ENCODE data around the gene CORO2B. TPM values are rescaled to one million over a fixed set of nuclear protein-coding genes. Genes with fewer than 3 reads are reported as not detected.
A peak's percentile ranks its signal among the peaks of the same experiment; 100 is the strongest.
"Not testable (repeated sequence)": the region's sequence is repeated elsewhere in the genome, so short reads cannot be mapped to it uniquely, and the experiment has no call there.

CORO2B gene
- polyA plus RNA-seq, 3 donors: 0.03 TPM; not detected in 2

- Histone ChIP-seq H2AFZ (ENCODE audit: insufficient read depth, low read depth, low read length, poor library complexity, severe bottlenecking) (no peak overlapping the region), H3K79me2 (ENCODE audit: insufficient read depth, low read length) (no peaks in the 10 kb centered on the region), H3K4me3 (replicated peaks in 1 of 3; ENCODE audit: low read depth in 2 of 3, low read length in 3 of 3) (no peak overlapping the region), H3K4me1 (ENCODE audit: control insufficient read depth in 1 of 2, insufficient read depth in 2 of 2, low read length in 2 of 2) (peaks cover 4 to 8% of the 10 kb centered on the region in 2 donors), H3K27ac (ENCODE audit: low read depth in 1 of 2, low read length in 2 of 2) (no peak overlapping the region), H3K27me3 (ENCODE audit: control insufficient read depth in 2 of 2, insufficient read depth in 2 of 2, low read length in 2 of 2) (no peaks in the 10 kb centered on the region), H4K20me1 (ENCODE audit: insufficient read depth, low read length) (no peaks in the 10 kb centered on the region), H3K4me2 (replicated peaks; ENCODE audit: extremely low read depth, low read length, poor library complexity, severe bottlenecking) (no peak overlapping the region), H3K36me3 (replicated peaks in 1 of 2; ENCODE audit: control insufficient read depth in 1 of 2, insufficient read depth in 2 of 2, low read length in 2 of 2) (no peaks in the 10 kb centered on the region), H3K9ac (ENCODE audit: insufficient read depth, low read length, poor library complexity, severe bottlenecking) (no peak overlapping the region), H3K9me3 (replicated peaks in 1 of 2; ENCODE audit: control insufficient read depth in 1 of 2, insufficient read depth in 1 of 2, low read length in 2 of 2) (peaks cover 4 to 14% of the 10 kb centered on the region in 2 donors)
- Mint-ChIP-seq H3K27me3 (ENCODE audit: low read depth in 3 of 3) (peaks cover 0 to 5% (median 2%) of the 10 kb centered on the region in 3 donors), H3K36me3 (no peaks in the 10 kb centered on the region), H3K27ac (no peak overlapping the region), H3K4me3 (no peak overlapping the region), H3K9me3 (peaks cover 3 to 18% (median 11%) of the 10 kb centered on the region in 7 donors), H3K4me1 (peaks cover 11% of the 10 kb centered on the region)
- TF ChIP-seq, protein P1, sequence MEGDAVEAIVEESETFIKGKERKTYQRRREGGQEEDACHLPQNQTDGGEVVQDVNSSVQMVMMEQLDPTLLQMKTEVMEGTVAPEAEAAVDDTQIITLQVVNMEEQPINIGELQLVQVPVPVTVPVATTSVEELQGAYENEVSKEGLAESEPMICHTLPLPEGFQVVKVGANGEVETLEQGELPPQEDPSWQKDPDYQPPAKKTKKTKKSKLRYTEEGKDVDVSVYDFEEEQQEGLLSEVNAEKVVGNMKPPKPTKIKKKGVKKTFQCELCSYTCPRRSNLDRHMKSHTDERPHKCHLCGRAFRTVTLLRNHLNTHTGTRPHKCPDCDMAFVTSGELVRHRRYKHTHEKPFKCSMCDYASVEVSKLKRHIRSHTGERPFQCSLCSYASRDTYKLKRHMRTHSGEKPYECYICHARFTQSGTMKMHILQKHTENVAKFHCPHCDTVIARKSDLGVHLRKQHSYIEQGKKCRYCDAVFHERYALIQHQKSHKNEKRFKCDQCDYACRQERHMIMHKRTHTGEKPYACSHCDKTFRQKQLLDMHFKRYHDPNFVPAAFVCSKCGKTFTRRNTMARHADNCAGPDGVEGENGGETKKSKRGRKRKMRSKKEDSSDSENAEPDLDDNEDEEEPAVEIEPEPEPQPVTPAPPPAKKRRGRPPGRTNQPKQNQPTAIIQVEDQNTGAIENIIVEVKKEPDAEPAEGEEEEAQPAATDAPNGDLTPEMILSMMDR (IDR thresholded peaks at IDR 0.05): no peak
- intact Hi-C loops (cut with micrococcal nuclease): no loop called here
- no peak for DNase-seq
Observed at GRCh38 chr15:68751622-68752021, 172.8 kb downstream of the CORO2B start.

GRCh38 chr15:68755731-68756130, 176.9 kb downstream of the CORO2B start:
- peaks cover 16% of the 10 kb centered on the region for H3K4me1 Mint-ChIP-seq
- Histone ChIP-seq H3K36me3 (replicated peaks in 1 of 2; ENCODE audit: control insufficient read depth in 1 of 2, insufficient read depth in 2 of 2, low read length in 2 of 2) (no peaks in the 10 kb centered on the region), H3K4me1 (ENCODE audit: control insufficient read depth in 1 of 2, insufficient read depth in 2 of 2, low read length in 2 of 2) (peaks cover 4 to 8% of the 10 kb centered on the region in 2 donors), H3K27me3 (ENCODE audit: control insufficient read depth in 2 of 2, insufficient read depth in 2 of 2, low read length in 2 of 2) (no peaks in the 10 kb centered on the region), H3K4me3 (replicated peaks in 1 of 3; ENCODE audit: low read depth in 2 of 3, low read length in 3 of 3) (no peak overlapping the region), H3K4me2 (replicated peaks; ENCODE audit: extremely low read depth, low read length, poor library complexity, severe bottlenecking) (no peak overlapping the region), H4K20me1 (ENCODE audit: insufficient read depth, low read length) (no peaks in the 10 kb centered on the region), H3K79me2 (ENCODE audit: insufficient read depth, low read length) (no peaks in the 10 kb centered on the region), H3K9me3 (replicated peaks in 1 of 2; ENCODE audit: control insufficient read depth in 1 of 2, insufficient read depth in 1 of 2, low read length in 2 of 2) (no peaks in the 10 kb centered on the region), H2AFZ (ENCODE audit: insufficient read depth, low read depth, low read length, poor library complexity, severe bottlenecking) (no peak overlapping the region), H3K27ac (ENCODE audit: low read depth in 1 of 2, low read length in 2 of 2) (no peak overlapping the region), H3K9ac (ENCODE audit: insufficient read depth, low read length, poor library complexity, severe bottlenecking) (no peak overlapping the region)
- no peaks in the 10 kb centered on the region for H3K9me3 Mint-ChIP-seq
- WGBS (ENCODE audit: insufficient coverage): no CpG with 5 or more reads among the region's 2 CpGs
- H3K4me3 Mint-ChIP-seq: no peak overlapping the region
- TF ChIP-seq, protein P1 (IDR thresholded peaks at IDR 0.05): no peak
- peaks cover 2 to 4% (median 3%) of the 10 kb centered on the region in 3 donors for H3K27me3 Mint-ChIP-seq (ENCODE audit: low read depth in 3 of 3)
- DNase-seq: no peak
- no peaks in the 10 kb centered on the region for H3K36me3 Mint-ChIP-seq
- H3K27ac Mint-ChIP-seq: peak overlapping the region in 2 of 7 donors; percentile 36 to 39
- intact Hi-C loops (cut with micrococcal nuclease): no loop called here

- H2AFZ ChIP-seq (ENCODE audit: insufficient read depth, low read depth, low read length, poor library complexity, severe bottlenecking); H3K36me3 Mint-ChIP-seq; H4K20me1 ChIP-seq (ENCODE audit: insufficient read depth, low read length); H3K27me3 ChIP-seq (ENCODE audit: control insufficient read depth in 2 of 2, insufficient read depth in 2 of 2, low read length in 2 of 2); DNase-seq; H3K36me3 ChIP-seq (replicated peaks in 1 of 2; ENCODE audit: control insufficient read depth in 1 of 2, insufficient read depth in 2 of 2, low read length in 2 of 2); H3K27ac ChIP-seq (ENCODE audit: low read depth in 1 of 2, low read length in 2 of 2); H3K4me1 Mint-ChIP-seq; H3K4me3 Mint-ChIP-seq; H3K9ac ChIP-seq (ENCODE audit: insufficient read depth, low read length, poor library complexity, severe bottlenecking); H3K4me2 ChIP-seq (replicated peaks; ENCODE audit: extremely low read depth, low read length, poor library complexity, severe bottlenecking); H3K4me1 ChIP-seq (ENCODE audit: control insufficient read depth in 1 of 2, insufficient read depth in 2 of 2, low read length in 2 of 2); H3K27me3 Mint-ChIP-seq (ENCODE audit: low read depth in 3 of 3); H3K9me3 ChIP-seq (replicated peaks in 1 of 2; ENCODE audit: control insufficient read depth in 1 of 2, insufficient read depth in 1 of 2, low read length in 2 of 2); intact Hi-C loops (cut with micrococcal nuclease); H3K9me3 Mint-ChIP-seq; H3K79me2 ChIP-seq (ENCODE audit: insufficient read depth, low read length); H3K4me3 ChIP-seq (replicated peaks in 1 of 3; ENCODE audit: low read depth in 2 of 3, low read length in 3 of 3): not testable (repeated sequence)
- peak overlapping the region in 2 of 7 donors; percentile 23 to 68 for H3K27ac Mint-ChIP-seq
- 100% methylated on average over 1 of the region's 1 CpG for WGBS (ENCODE audit: insufficient coverage)
Observed at GRCh38 chr15:68759982-68760579, 181.3 kb downstream of the CORO2B start.

Measured in CD14-positive monocyte (primary cell).